Keratinocyte (primary cell): ENCODE results near the gene TOE1. TPM values are rescaled to one million over a fixed set of nuclear protein-coding genes. Genes with fewer than 3 reads are reported as not detected.
"Not testable (repeated sequence)": the region's sequence is repeated elsewhere in the genome, so short reads cannot be mapped to it uniquely, and the experiment has no call there.

Experiments used
- DNase-seq: peaks from one replicate; pipeline ENCODE4 v3.0.0-alpha.2; 2011; ENCODE audit warnings: low read depth, missing footprints, low spot score
- FAIRE-seq: peaks from 2 replicates; lab custom pipeline; 2011; peaks lifted over from hg19 to GRCh38; lab: Jason Lieb, UNC
- H2AFZ ChIP-seq: 2 replicates; pipeline ENCODE4 v1.6.0; 2012; ENCODE audit warnings: low read length, control low read depth, inconsistent platforms; ENCODE audit not compliant: control insufficient read depth
- H3K27ac ChIP-seq: 2 replicates; pipeline ENCODE4 v1.5.1; 2011; ENCODE audit warnings: low read length; ENCODE audit not compliant: control insufficient read depth, insufficient read depth
- H3K27me3 ChIP-seq: 3 replicates; pipeline ENCODE4 v1.6.0; 2011; ENCODE audit warnings: low read length; ENCODE audit not compliant: control insufficient read depth, insufficient read depth; ENCODE audit errors: extremely low read depth
- H3K36me3 ChIP-seq, 2 experiments: 2 replicates in 1 of 2; 3 replicates in 1 of 2; pipeline ENCODE4 v1.5.1; 2011; ENCODE audit warnings: low read length in 2 of 2, mild to moderate bottlenecking in 1 of 2; ENCODE audit not compliant: control insufficient read depth in 2 of 2, insufficient read depth in 2 of 2; ENCODE audit errors: extremely low read depth in 1 of 2
- H3K4me1 ChIP-seq: 3 replicates; pipeline ENCODE4 v1.5.1; 2011; ENCODE audit warnings: low read length; ENCODE audit not compliant: control insufficient read depth, insufficient read depth; ENCODE audit errors: extremely low read depth
- H3K4me2 ChIP-seq: 3 replicates; pipeline ENCODE4 v1.6.0; 2011; ENCODE audit warnings: low read depth, low read length; ENCODE audit not compliant: control insufficient read depth, insufficient read depth; ENCODE audit errors: extremely low read depth
- H3K4me3 ChIP-seq, 3 experiments: fragments of 200-600 bp in 1 of 3; sonication (generic) in 1 of 3; 2 replicates in 2 of 3; 3 replicates in 1 of 3; pipeline ENCODE4 v1.5.1; 2011 to 2016; ENCODE audit warnings: low read length in 3 of 3, mild to moderate bottlenecking in 3 of 3, control low read depth in 2 of 3, inconsistent platforms in 1 of 3, low read depth in 1 of 3, mixed read lengths in 1 of 3, mixed run types in 1 of 3, moderate library complexity in 1 of 3; ENCODE audit not compliant: control insufficient read depth in 2 of 3, insufficient read depth in 2 of 3; ENCODE audit errors: extremely low read depth in 1 of 3
- H3K79me2 ChIP-seq: 2 replicates; pipeline ENCODE4 v1.6.0; 2012; ENCODE audit warnings: low read length; ENCODE audit not compliant: control insufficient read depth, insufficient read depth
- H3K9ac ChIP-seq: 3 replicates; pipeline ENCODE4 v1.6.0; 2011; ENCODE audit warnings: low read length; ENCODE audit not compliant: control insufficient read depth, insufficient read depth; ENCODE audit errors: extremely low read depth
- H3K9me1 ChIP-seq: 3 replicates; pipeline ENCODE4 v1.6.0; 2011; ENCODE audit warnings: low read length; ENCODE audit not compliant: control insufficient read depth, insufficient read depth; ENCODE audit errors: extremely low read depth
- H3K9me3 ChIP-seq: 2 replicates; pipeline ENCODE4 v1.5.1; 2012; ENCODE audit warnings: low read depth, low read length; ENCODE audit not compliant: control insufficient read depth
- H4K20me1 ChIP-seq: 3 replicates; pipeline ENCODE4 v1.6.0; 2011; ENCODE audit warnings: low read length; ENCODE audit not compliant: control insufficient read depth, insufficient read depth; ENCODE audit errors: extremely low read depth
- EZH2 ChIP-seq: IDR thresholded peaks from one replicate; pipeline ENCODE4 v1.6.1; 2012; ENCODE audit warnings: inconsistent platforms, mild to moderate bottlenecking, low read length, moderate library complexity
- dilution Hi-C: fragments of 300-500 bp; cut with MboI; formaldehyde crosslinking; loops from one replicate; pipeline ENCODE4 v1.7.0; 2020; ENCODE audit warnings: low sequenced_read_pairs; ENCODE audit not compliant: extremely low pct_ligation_motif_present
- polyA plus RNA-seq, 5 experiments: library from polyadenylated mRNA; depleted of rRNA in 3 of 5; stranded (reverse) in 3 of 5; stranded (forward) in 1 of 5; unstranded in 1 of 5; fragments of >200 nt; gene quantifications; 1 replicate in 1 of 5; 2 replicates in 3 of 5; 3 replicates in 1 of 5; pipeline versions ENCODE4 v1.2.1 to v1.2.3, GENCODE V29; 2011 to 2012; ENCODE audit warnings: missing spikeins in 2 of 5, low read depth in 1 of 5, low replicate concordance in 1 of 5
- TF ChIP-seq, protein P1 (sequence below), 3 experiments: IDR thresholded peaks in 1 of 3; conservative IDR thresholded peaks in 1 of 3; optimal IDR thresholded peaks in 1 of 3; 2 replicates in 2 of 3; 3 replicates in 1 of 3; pipeline versions ENCODE3 to v1.5.1; 2011; ENCODE audit warnings: low read length in 3 of 3, mild to moderate bottlenecking in 3 of 3, moderate library complexity in 2 of 3, control low read depth in 1 of 3, inconsistent platforms in 1 of 3; ENCODE audit not compliant: insufficient read depth in 2 of 3; ENCODE audit errors: extremely low read depth in 1 of 3

The TOE1 gene
- polyA plus RNA-seq, 1 donor (not counting 4 experiments of a cell fraction or from before 2014, with no cell fraction given), result 12.1 TPM

DNA sequence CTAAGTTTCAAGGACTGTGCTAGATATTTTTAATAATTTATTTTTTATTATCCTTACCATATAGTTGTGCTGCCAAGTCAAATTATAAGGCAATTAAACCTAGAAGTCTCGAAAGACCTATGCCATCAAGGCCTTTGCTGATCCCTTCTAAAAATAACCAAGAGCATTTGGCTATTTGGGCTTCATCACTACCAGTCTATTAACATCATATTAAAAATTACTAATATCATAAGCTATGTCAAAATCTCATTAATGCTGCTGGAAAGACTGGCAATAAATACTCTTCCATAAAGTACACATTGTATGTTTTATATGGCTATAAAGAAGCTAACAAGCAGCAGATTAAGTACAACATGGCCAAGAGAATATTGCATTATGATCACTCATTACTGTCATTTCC, 43.2 kb downstream of the TOE1 start:
- Histone ChIP-seq H2AFZ (no peak overlapping the region), H3K9me3 (no peaks in the 10 kb centered on the region), H3K79me2 (no peaks in the 10 kb centered on the region), H3K4me3 (no peak overlapping the region), H3K4me2 (no peak overlapping the region), H3K27me3 (no peaks in the 10 kb centered on the region), H3K36me3 (no peaks in the 10 kb centered on the region), H3K9me1 (no peaks in the 10 kb centered on the region), H3K9ac (no peak overlapping the region), H3K27ac (no peak overlapping the region), H4K20me1 (no peaks in the 10 kb centered on the region), H3K4me1 (peaks cover 10% of the 10 kb centered on the region)
- no peak for TF ChIP-seq EZH2
- TF ChIP-seq, protein P1, sequence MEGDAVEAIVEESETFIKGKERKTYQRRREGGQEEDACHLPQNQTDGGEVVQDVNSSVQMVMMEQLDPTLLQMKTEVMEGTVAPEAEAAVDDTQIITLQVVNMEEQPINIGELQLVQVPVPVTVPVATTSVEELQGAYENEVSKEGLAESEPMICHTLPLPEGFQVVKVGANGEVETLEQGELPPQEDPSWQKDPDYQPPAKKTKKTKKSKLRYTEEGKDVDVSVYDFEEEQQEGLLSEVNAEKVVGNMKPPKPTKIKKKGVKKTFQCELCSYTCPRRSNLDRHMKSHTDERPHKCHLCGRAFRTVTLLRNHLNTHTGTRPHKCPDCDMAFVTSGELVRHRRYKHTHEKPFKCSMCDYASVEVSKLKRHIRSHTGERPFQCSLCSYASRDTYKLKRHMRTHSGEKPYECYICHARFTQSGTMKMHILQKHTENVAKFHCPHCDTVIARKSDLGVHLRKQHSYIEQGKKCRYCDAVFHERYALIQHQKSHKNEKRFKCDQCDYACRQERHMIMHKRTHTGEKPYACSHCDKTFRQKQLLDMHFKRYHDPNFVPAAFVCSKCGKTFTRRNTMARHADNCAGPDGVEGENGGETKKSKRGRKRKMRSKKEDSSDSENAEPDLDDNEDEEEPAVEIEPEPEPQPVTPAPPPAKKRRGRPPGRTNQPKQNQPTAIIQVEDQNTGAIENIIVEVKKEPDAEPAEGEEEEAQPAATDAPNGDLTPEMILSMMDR (optimal IDR thresholded peaks at IDR 0.05 in 1 of 3, IDR thresholded peaks at IDR 0.05 in 1 of 3, conservative IDR thresholded peaks at IDR 0.05 in 1 of 3; ENCODE audit: extremely low read depth in 1 of 3, insufficient read depth in 2 of 3, low read length in 3 of 3), result no peak
- no peak for DNase-seq
- dilution Hi-C loops, result no loop called here
- FAIRE-seq, result no peak

DNA sequence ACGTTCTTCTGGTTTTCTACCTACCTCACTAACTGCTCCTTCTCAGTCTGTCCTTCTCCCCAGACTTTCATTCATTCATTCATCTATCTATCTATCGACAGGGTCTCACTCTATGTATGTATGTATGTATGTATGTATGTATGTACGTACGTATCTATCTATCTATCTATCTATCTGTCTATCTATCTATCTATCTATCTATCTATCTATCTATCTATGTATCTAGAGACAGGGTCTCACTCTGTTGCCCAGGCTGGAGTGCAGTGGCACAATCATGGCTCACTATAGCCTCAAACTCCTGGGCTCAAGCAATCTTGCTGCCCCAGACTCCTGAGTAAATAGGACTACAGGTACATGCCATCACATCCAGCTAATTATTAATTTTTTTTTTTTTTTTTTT, 44.2 kb downstream of the TOE1 start:
- dilution Hi-C loops, FAIRE-seq, H3K4me3 ChIP-seq: not testable (repeated sequence)

DNA sequence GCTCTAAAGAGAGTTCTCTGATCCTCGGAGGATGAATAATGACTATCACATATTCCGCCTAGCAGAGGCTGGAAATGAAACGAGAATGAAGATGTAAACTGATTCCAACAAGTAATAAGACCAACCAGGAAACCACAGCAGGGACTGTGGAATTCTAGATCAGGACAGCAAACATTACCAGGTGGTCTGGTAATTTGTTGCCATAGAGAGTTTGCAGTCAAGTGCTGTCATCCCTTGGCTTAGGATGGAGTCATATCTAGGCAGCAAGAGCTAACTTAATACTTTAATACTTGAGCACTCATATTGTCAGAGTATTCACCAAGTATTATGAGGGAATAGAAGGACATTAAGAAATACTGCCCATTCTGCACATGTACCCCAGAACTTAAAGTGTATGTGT, 45.3 kb downstream of the TOE1 start:
- no peaks in the 10 kb centered on the region for H3K27me3 ChIP-seq
- no peak overlapping the region for H3K27ac ChIP-seq
- H3K4me3 ChIP-seq, result no peak overlapping the region
- no peak overlapping the region for H3K9ac ChIP-seq
- dilution Hi-C loops, result no loop called here
- FAIRE-seq (no peak), DNase-seq (no peak)
- peaks cover 10% of the 10 kb centered on the region for H3K4me1 ChIP-seq
- no peak overlapping the region for H3K4me2 ChIP-seq
- no peaks in the 10 kb centered on the region for H3K9me1 ChIP-seq
- H4K20me1 ChIP-seq, result no peaks in the 10 kb centered on the region
- no peaks in the 10 kb centered on the region for H3K79me2 ChIP-seq
- no peak overlapping the region for H2AFZ ChIP-seq
- no peaks in the 10 kb centered on the region for H3K36me3 ChIP-seq
- no peak for TF ChIP-seq EZH2
- TF ChIP-seq, protein P1 (optimal IDR thresholded peaks at IDR 0.05 in 1 of 3, IDR thresholded peaks at IDR 0.05 in 1 of 3, conservative IDR thresholded peaks at IDR 0.05 in 1 of 3; ENCODE audit: extremely low read depth in 1 of 3, insufficient read depth in 2 of 3, low read length in 3 of 3), result no peak
- no peaks in the 10 kb centered on the region for H3K9me3 ChIP-seq

More for the DNA sequence above, 44.2 kb downstream of the TOE1 start:
- H3K4me1 ChIP-seq, H3K4me2 ChIP-seq, H3K9me3 ChIP-seq, H2AFZ ChIP-seq, H3K27me3 ChIP-seq, H3K9ac ChIP-seq, H3K27ac ChIP-seq, DNase-seq, H3K79me2 ChIP-seq, H4K20me1 ChIP-seq, H3K9me1 ChIP-seq, H3K36me3 ChIP-seq: not testable (repeated sequence)
